ENCODE results near the gene PLEKHA7.

DNA sequence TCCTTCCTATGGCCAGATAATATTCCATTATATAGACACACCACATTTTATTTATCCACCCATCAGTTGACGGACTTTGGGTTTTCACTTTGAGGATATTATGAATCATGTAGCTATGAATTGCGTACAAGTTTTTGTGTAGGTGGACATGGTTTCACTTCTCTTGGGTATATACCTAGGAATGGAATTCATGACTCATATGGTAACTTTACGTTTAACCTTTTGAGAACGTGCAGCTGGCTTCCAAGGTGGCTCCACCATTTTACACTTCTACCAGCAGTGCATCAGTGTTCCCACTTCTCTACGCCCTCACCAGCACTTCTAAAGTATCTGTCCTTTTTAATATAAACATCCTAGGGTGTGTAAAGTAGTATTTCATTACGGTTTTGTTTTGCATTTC lies 112.0 kb downstream of the PLEKHA7 start:
- TF ChIP-seq, protein P1, sequence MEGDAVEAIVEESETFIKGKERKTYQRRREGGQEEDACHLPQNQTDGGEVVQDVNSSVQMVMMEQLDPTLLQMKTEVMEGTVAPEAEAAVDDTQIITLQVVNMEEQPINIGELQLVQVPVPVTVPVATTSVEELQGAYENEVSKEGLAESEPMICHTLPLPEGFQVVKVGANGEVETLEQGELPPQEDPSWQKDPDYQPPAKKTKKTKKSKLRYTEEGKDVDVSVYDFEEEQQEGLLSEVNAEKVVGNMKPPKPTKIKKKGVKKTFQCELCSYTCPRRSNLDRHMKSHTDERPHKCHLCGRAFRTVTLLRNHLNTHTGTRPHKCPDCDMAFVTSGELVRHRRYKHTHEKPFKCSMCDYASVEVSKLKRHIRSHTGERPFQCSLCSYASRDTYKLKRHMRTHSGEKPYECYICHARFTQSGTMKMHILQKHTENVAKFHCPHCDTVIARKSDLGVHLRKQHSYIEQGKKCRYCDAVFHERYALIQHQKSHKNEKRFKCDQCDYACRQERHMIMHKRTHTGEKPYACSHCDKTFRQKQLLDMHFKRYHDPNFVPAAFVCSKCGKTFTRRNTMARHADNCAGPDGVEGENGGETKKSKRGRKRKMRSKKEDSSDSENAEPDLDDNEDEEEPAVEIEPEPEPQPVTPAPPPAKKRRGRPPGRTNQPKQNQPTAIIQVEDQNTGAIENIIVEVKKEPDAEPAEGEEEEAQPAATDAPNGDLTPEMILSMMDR (conservative IDR thresholded peaks at IDR 0.05; ENCODE audit: low read length): no peak
- TF ChIP-seq EZH2phosphoT487 (IDR thresholded peaks at IDR 0.05; ENCODE audit: borderline replicate concordance, low read depth, low read length): no peak
